Measurements from ENCODE around the gene ADGRL1. TPM values are rescaled to one million over a fixed set of nuclear protein-coding genes. Genes with fewer than 3 reads are reported as not detected.
"Not testable (repeated sequence)": the region's sequence is repeated elsewhere in the genome, so short reads cannot be mapped to it uniquely, and the experiment has no call there.

Gene ADGRL1
- total RNA-seq, 1 donor from 2014 or later: 32.2 TPM

- H3K4me3 Mint-ChIP-seq (ENCODE audit: unreplicated experiment): peak overlapping the region; percentile 86
- DNase-seq (ENCODE audit: low spot score): not testable (repeated sequence)
These were observed 1.1 kb upstream of the ADGRL1 start for GRCh38 chr19:14206737-14207726.

GRCh38 chr19:14206308-14206707, 339 bp upstream of the ADGRL1 start:
- DNase-seq (ENCODE audit: low spot score): not testable (repeated sequence)

More at GRCh38 chr19:14206737-14207726, 1.1 kb upstream of the ADGRL1 start:
- peaks cover 20% of the 10 kb centered on the region for H3K4me1 Mint-ChIP-seq (ENCODE audit: low read depth)
- not testable (repeated sequence) for H3K9me3 Mint-ChIP-seq (ENCODE audit: low read depth); H3K36me3 Mint-ChIP-seq (ENCODE audit: low read depth); H3K27me3 Mint-ChIP-seq (ENCODE audit: low read depth)
- peak; percentile 14 for TF ChIP-seq CTCF (IDR thresholded peaks at IDR 0.05)
- H3K27ac Mint-ChIP-seq (ENCODE audit: unreplicated experiment): peak overlapping the region; percentile 90

GRCh38 chr19:14204676-14205451, 1.1 kb downstream of the ADGRL1 start:
- H3K9me3 Mint-ChIP-seq (ENCODE audit: low read depth); H3K27me3 Mint-ChIP-seq (ENCODE audit: low read depth); DNase-seq (ENCODE audit: low spot score); H3K36me3 Mint-ChIP-seq (ENCODE audit: low read depth): not testable (repeated sequence)
- H3K4me1 Mint-ChIP-seq (ENCODE audit: low read depth): peaks cover 24% of the 10 kb centered on the region
- peak overlapping the region; percentile 55 for H3K27ac Mint-ChIP-seq (ENCODE audit: unreplicated experiment)
- H3K4me3 Mint-ChIP-seq (ENCODE audit: unreplicated experiment): peak overlapping the region; percentile 69

More at GRCh38 chr19:14206308-14206707, 339 bp upstream of the ADGRL1 start:
- not testable (repeated sequence) for H3K9me3 Mint-ChIP-seq (ENCODE audit: low read depth); H3K4me3 Mint-ChIP-seq (ENCODE audit: unreplicated experiment); H3K27ac Mint-ChIP-seq (ENCODE audit: unreplicated experiment); H3K27me3 Mint-ChIP-seq (ENCODE audit: low read depth); H3K36me3 Mint-ChIP-seq (ENCODE audit: low read depth)
- peaks cover 20% of the 10 kb centered on the region for H3K4me1 Mint-ChIP-seq (ENCODE audit: low read depth)

GRCh38 chr19:14204219-14204618, 1.8 kb downstream of the ADGRL1 start:
- H3K27me3 Mint-ChIP-seq (ENCODE audit: low read depth); H3K36me3 Mint-ChIP-seq (ENCODE audit: low read depth); H3K9me3 Mint-ChIP-seq (ENCODE audit: low read depth); DNase-seq (ENCODE audit: low spot score): not testable (repeated sequence)
- peak overlapping the region; percentile 55 for H3K27ac Mint-ChIP-seq (ENCODE audit: unreplicated experiment)
- peak overlapping the region; percentile 69 for H3K4me3 Mint-ChIP-seq (ENCODE audit: unreplicated experiment)
- peaks cover 24% of the 10 kb centered on the region for H3K4me1 Mint-ChIP-seq (ENCODE audit: low read depth)

- not testable (repeated sequence) for H3K27ac Mint-ChIP-seq (ENCODE audit: unreplicated experiment); H3K36me3 Mint-ChIP-seq (ENCODE audit: low read depth); H3K27me3 Mint-ChIP-seq (ENCODE audit: low read depth); DNase-seq (ENCODE audit: low spot score); H3K4me3 Mint-ChIP-seq (ENCODE audit: unreplicated experiment); H3K9me3 Mint-ChIP-seq (ENCODE audit: low read depth)
- H3K4me1 Mint-ChIP-seq (ENCODE audit: low read depth): peaks cover 24% of the 10 kb centered on the region
These were observed 2.2 kb downstream of the ADGRL1 start for GRCh38 chr19:14203788-14204187.

GRCh38 chr19:14203177-14203576, 2.8 kb downstream of the ADGRL1 start:
- no peak for DNase-seq (ENCODE audit: low spot score)
- TF ChIP-seq CTCF (IDR thresholded peaks at IDR 0.05): no peak
- Mint-ChIP-seq H3K27ac (ENCODE audit: unreplicated experiment) (no peak overlapping the region), H3K4me3 (ENCODE audit: unreplicated experiment) (no peak overlapping the region), H3K4me1 (ENCODE audit: low read depth) (peaks cover 24% of the 10 kb centered on the region), H3K9me3 (ENCODE audit: low read depth) (no peaks in the 10 kb centered on the region), H3K36me3 (ENCODE audit: low read depth) (no peaks in the 10 kb centered on the region), H3K27me3 (ENCODE audit: low read depth) (no peaks in the 10 kb centered on the region)

GRCh38 chr19:14201481-14201880, 4.5 kb downstream of the ADGRL1 start:
- not testable (repeated sequence) for H3K36me3 Mint-ChIP-seq (ENCODE audit: low read depth); DNase-seq (ENCODE audit: low spot score); H3K27me3 Mint-ChIP-seq (ENCODE audit: low read depth); H3K4me3 Mint-ChIP-seq (ENCODE audit: unreplicated experiment); H3K9me3 Mint-ChIP-seq (ENCODE audit: low read depth); H3K27ac Mint-ChIP-seq (ENCODE audit: unreplicated experiment)
- H3K4me1 Mint-ChIP-seq (ENCODE audit: low read depth): peaks cover 19% of the 10 kb centered on the region

Data from chondrocyte (in vitro differentiated cells).